ENCODE results near the gene NEDD4L. TPM values are rescaled to one million over a fixed set of nuclear protein-coding genes. Genes with fewer than 3 reads are reported as not detected.

The NEDD4L gene
- total and polyA plus RNA-seq, 4 donors, result 40.2 to 308 (median 148) TPM

GRCh38 chr18:58056852-58057251 is 12.8 kb downstream of the NEDD4L start:
- Histone ChIP-seq H3K27me3 (ENCODE audit: control insufficient read depth in 3 of 3, insufficient read depth in 3 of 3, low read length in 2 of 3) (no peaks in the 10 kb centered on the region), H3K9me3 (ENCODE audit: control insufficient read depth in 4 of 4, insufficient read depth in 3 of 4, low read length in 3 of 4) (no peaks in the 10 kb centered on the region), H3K27ac (ENCODE audit: low read depth in 1 of 2, low read length in 1 of 2) (no peak overlapping the region), H3K9ac (ENCODE audit: insufficient read depth in 1 of 2, low read length in 2 of 2) (no peak overlapping the region), H3K4me1 (ENCODE audit: control insufficient read depth in 5 of 5, insufficient read depth in 5 of 5, low read length in 5 of 5) (peaks cover 0 to 5% (median 5%) of the 10 kb centered on the region in 5 donors), H3K36me3 (ENCODE audit: control insufficient read depth in 4 of 4, insufficient read depth in 4 of 4, low read length in 4 of 4) (no peaks in the 10 kb centered on the region), H3K4me3 (no peak overlapping the region)
- DNase-seq (no peak), ATAC-seq (ENCODE audit: insufficient read depth, low FRiP score) (no peak)
- no peak for TF ChIP-seq CTCF (IDR thresholded peaks at IDR 0.05; ENCODE audit: control extremely low read depth, extremely low read depth)
- 84 to 90% methylated on average over 5 of the region's 5 CpGs for WGBS, 2 donors

- Histone ChIP-seq H3K4me1 (ENCODE audit: control insufficient read depth in 5 of 5, insufficient read depth in 5 of 5, low read length in 5 of 5) (peaks cover 0 to 5% (median 0%) of the 10 kb centered on the region in 5 donors), H3K9ac (ENCODE audit: insufficient read depth in 1 of 2, low read length in 2 of 2) (no peak overlapping the region), H3K27ac (ENCODE audit: low read depth in 1 of 2, low read length in 1 of 2) (peak overlapping the region in 1 of 2 donors; percentile 31), H3K36me3 (ENCODE audit: control insufficient read depth in 4 of 4, insufficient read depth in 4 of 4, low read length in 4 of 4) (no peaks in the 10 kb centered on the region), H3K9me3 (ENCODE audit: control insufficient read depth in 4 of 4, insufficient read depth in 3 of 4, low read length in 3 of 4) (no peaks in the 10 kb centered on the region), H3K27me3 (ENCODE audit: control insufficient read depth in 3 of 3, insufficient read depth in 3 of 3, low read length in 2 of 3) (no peaks in the 10 kb centered on the region), H3K4me3 (no peak overlapping the region)
- ATAC-seq (ENCODE audit: insufficient read depth, low FRiP score) (no peak), DNase-seq (no peak)
- WGBS, 2 donors, result 64 to 83% methylated on average over 4 of the region's 4 CpGs
- TF ChIP-seq CTCF (IDR thresholded peaks at IDR 0.05; ENCODE audit: control extremely low read depth, extremely low read depth), result no peak
These were observed 13.4 kb downstream of the NEDD4L start for GRCh38 chr18:58057291-58057965.

GRCh38 chr18:58058720-58059119 is 14.7 kb downstream of the NEDD4L start:
- Histone ChIP-seq H3K4me3 (no peak overlapping the region), H3K9ac (ENCODE audit: insufficient read depth in 1 of 2, low read length in 2 of 2) (no peak overlapping the region), H3K9me3 (ENCODE audit: control insufficient read depth in 4 of 4, insufficient read depth in 3 of 4, low read length in 3 of 4) (no peaks in the 10 kb centered on the region), H3K36me3 (ENCODE audit: control insufficient read depth in 4 of 4, insufficient read depth in 4 of 4, low read length in 4 of 4) (no peaks in the 10 kb centered on the region), H3K27me3 (ENCODE audit: control insufficient read depth in 3 of 3, insufficient read depth in 3 of 3, low read length in 2 of 3) (no peaks in the 10 kb centered on the region), H3K27ac (ENCODE audit: low read depth in 1 of 2, low read length in 1 of 2) (no peak overlapping the region), H3K4me1 (ENCODE audit: control insufficient read depth in 5 of 5, insufficient read depth in 5 of 5, low read length in 5 of 5) (peaks cover 0 to 2% (median 0%) of the 10 kb centered on the region in 5 donors)
- WGBS, 2 donors, result 21 to 87% methylated on average over 3 of the region's 3 CpGs
- DNase-seq, result no peak
- ATAC-seq (ENCODE audit: insufficient read depth, low FRiP score), result no peak
- no peak for TF ChIP-seq CTCF (IDR thresholded peaks at IDR 0.05; ENCODE audit: control extremely low read depth, extremely low read depth)

GRCh38 chr18:58060254-58060653 is 16.2 kb downstream of the NEDD4L start:
- Histone ChIP-seq H3K27me3 (ENCODE audit: control insufficient read depth in 3 of 3, insufficient read depth in 3 of 3, low read length in 2 of 3) (no peaks in the 10 kb centered on the region), H3K27ac (ENCODE audit: low read depth in 1 of 2, low read length in 1 of 2) (no peak overlapping the region), H3K4me1 (ENCODE audit: control insufficient read depth in 5 of 5, insufficient read depth in 5 of 5, low read length in 5 of 5) (peaks cover 0 to 5% (median 0%) of the 10 kb centered on the region in 5 donors), H3K4me3 (no peak overlapping the region), H3K9me3 (ENCODE audit: control insufficient read depth in 4 of 4, insufficient read depth in 3 of 4, low read length in 3 of 4) (no peaks in the 10 kb centered on the region), H3K9ac (ENCODE audit: insufficient read depth in 1 of 2, low read length in 2 of 2) (no peak overlapping the region), H3K36me3 (ENCODE audit: control insufficient read depth in 4 of 4, insufficient read depth in 4 of 4, low read length in 4 of 4) (no peaks in the 10 kb centered on the region)
- DNase-seq, result no peak
- WGBS, 2 donors, result 36 to 90% methylated on average over 5 of the region's 5 CpGs
- ATAC-seq (ENCODE audit: insufficient read depth, low FRiP score), result no peak
- no peak for TF ChIP-seq CTCF (IDR thresholded peaks at IDR 0.05; ENCODE audit: control extremely low read depth, extremely low read depth)

All from lung (tissue), 12 donors.